Brain pericyte (primary cell): ENCODE data around the gene BANF2.
"Not testable (repeated sequence)": the region's sequence is repeated elsewhere in the genome, so short reads cannot be mapped to it uniquely, and the experiment has no call there.

Experiments used
- DNase-seq: peaks from one replicate; pipeline ENCODE4 v3.0.0-alpha.2; 2012; ENCODE audit warnings: low read depth, low spot score

BANF2 gene

DNA sequence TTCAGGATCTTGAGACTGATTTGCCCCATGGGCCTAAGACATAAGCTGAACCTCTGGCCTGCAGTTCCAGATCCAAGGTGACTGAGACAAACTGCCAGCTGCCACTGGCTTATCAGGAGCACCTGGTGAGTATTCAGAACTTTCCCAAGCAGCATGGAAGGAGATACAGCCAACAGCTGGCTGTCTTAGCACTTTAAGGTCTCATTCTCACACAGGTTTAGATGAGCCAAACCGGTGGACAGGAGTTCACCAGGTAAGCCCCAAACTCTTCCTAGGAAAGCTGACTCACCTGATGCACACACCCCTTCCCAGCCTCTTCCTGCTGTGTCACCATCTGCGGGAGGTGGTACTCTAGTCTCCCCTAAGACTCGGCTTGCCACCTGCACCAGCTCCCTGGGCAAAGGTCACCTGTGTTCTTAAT, at the start of gene BANF2:
Gene BANF2 (plus strand): TSS at position 36 of the 421 bp plus-strand sequence. CDS start 25,060 bp downstream, outside the sequence.
- DNase-seq: no peak

DNA sequence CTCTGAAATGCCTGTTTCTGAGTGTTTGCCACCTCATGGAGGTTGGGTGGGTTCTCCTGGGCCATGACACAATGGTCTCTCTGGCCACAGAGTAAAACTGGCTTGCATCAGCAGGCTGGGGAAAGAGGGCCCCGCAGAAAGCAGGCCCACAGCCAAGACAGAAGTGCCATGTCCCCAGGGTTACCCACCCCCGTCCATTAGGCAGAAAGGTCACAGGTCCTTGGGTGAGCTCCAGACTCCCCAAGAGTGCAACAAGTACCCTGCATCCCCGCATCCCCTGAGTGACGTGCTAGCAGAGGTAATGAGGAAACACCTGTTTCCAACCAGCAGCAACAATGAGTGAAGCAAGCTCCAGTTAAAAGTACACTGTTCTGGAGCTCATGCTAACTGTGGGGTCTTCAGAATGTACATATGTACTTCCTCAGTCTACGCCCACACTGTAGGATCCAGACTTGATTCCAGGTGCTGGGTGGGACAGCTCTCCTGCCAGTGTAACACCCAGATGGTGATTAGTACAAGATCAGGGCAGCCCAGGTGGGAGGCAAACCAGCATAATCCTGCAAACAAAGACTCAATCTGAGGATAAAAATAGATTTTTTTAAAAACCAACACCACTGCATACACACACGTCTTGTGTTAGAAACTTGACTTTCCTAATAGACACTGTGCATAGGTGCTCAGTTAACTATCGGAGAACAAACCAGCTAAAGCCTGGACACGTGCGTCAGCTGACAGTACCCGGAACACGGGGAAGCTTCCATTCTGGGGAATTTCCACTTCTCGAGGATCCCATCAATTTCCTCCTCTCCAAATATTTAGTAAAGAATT, 49.3 kb upstream of the BANF2 start:
- no peak for DNase-seq

DNA sequence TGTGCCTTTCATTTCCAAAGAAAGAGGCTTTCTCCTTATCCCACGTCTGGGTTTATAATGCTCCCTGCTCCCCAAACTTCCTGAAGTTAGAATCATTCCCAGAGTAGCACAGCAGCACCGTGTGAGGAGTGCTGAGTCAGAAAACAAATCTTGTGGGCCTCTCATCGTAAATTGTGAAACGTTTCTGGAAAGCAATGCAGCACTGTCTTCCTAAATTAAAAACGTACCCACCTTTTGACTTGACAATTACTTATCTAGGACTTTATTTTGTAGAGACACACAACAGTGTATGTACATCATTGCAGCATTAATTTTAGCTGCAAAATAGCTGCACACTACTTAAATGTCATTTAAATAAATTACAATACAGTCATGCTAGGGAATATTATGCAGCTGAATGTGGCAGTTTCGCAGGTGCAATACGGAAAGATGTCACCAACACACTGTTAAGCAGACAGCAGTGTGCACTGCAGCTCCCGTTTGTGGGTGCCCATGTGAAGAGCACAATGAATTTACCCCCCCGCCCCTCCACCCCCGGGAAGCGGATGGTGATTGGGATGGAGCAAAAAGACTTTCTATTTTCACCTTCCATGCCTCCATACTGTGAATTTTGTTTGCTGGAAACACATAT, 48.5 kb upstream of the BANF2 start:
- DNase-seq: no peak

DNA sequence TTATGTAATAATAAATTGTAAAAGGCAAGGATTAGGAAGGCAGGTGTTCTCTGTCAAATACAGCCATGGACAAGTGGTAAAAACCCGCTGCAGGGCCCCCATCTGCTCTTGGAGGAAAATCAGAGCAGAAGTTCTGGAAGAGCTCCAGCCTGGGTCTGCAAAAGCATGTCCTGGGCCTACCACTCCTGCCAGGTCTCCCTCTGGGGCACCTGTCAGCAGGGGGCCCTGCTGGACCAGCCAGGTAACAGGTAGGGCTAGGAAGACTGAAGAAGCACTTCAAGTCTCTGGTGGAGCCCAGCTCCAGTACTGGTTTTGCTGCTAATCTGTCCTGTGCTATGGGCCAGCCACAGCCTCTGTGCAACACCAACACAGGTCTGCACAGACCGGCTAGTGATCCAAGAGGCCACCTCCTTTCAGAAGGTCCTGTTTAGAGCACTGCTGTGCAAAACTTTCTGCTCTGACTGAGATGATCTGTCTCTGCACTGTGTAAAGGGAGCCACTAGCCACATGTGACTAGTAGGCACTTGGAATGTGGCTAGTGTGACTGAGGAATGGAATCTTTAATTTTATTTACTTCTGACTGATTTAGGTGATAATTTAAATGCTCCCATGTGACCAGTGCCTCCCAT, 47.9 kb upstream of the BANF2 start:
- DNase-seq: no peak

DNA sequence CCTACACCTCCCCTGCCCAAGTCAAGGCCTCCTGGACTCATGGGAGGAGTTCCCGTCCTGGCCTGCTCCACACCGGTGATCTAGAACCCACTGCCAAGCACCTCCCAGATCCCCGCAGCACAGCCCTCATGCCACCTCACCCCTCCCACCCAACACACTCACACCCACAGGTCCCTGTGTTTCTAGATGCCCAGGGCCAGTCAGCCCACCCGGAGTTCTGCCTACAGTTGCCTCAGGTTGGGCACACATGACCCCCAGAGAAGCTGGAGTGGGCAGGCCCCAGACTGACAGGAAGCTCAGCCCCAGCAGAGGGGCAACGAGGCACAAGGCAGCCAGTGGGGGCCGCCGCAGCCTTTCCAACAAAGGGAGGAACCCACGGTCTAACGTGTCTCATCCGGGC, 47.4 kb upstream of the BANF2 start:
- no peak for DNase-seq

DNA sequence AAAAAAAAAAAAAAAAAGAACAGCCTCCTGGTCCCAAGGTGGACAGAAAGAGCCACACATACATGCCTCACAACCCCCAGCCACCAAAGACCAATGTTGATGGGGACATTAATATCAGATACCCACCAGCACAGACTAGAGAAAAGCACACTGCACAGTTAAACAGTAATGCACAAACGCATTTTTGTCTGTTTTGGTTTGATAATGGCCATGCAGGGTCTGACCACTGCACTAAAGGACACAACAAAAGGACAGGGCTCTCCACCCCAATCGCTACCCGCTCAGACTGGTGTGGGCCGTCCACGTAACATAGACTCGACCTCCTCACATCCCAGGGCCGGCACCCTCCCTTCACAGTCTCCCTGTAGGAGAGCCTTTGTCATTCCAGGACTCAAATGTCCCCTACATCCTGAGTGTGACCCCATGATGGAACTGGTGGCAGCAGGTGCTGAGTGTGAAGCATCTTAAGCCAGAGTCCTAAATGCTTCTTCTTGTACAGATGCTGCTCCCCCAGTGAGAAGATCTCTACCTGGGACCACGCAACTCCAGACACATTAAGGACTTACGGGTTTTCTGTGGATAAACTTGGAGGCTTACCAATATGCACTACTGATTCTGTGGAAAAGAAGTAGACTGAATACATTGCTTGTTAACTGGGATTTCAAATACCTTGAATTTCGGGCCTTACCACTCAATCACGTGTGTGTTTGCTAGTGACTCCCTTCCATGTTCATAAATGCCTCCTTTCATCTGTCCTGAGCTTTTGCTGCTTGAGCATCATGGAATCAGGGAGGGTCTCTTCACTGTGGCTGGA, 45.7 kb upstream of the BANF2 start:
- DNase-seq: no peak

DNA sequence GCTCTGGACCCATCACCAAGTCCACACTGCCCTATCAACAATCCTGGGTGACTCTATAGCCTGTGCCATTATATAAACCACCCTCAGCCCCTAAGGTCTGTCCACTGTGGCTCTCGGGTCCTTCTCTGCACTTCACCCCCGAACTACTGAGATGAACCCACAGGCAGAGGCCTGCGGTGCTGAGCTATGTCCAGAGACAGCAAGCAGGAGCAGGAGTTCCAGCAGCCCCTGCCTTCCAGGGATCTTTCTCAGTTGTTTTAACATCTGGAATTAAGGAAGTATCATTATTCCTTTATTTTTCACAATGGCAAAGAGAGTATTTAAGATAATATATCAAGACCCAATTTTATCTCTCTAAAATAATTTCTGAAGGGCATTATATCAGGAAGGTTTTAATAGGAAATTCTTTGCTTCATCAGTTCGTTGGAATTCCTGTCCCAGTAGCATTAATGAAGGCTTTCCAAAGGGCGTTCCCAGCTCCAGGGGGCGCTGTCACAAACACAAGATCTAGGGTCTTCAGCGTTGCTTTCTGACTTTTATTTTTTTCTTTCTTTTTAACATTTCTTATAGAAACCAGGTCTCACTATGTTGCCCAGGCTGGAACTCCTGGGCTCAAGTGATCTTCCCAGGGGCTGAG, 45.0 kb upstream of the BANF2 start:
- DNase-seq: no peak

DNA sequence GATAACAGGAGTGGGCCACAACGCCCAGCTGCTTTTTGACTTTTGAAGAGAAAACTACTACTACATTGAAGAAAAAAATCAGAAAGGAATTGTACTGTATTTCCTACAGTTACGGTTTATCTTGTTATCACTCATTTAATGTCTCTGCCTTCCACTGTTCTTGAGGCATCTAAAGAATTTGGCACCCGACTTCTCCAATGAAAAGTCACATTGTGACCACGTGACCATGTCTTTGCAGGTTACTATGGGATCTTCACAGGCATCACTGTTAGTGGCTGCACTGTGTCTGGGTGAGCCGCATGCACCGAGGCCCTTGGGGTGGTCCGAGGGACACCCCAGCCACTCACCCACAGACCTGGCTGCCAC, 44.5 kb upstream of the BANF2 start:
- no peak for DNase-seq

DNA sequence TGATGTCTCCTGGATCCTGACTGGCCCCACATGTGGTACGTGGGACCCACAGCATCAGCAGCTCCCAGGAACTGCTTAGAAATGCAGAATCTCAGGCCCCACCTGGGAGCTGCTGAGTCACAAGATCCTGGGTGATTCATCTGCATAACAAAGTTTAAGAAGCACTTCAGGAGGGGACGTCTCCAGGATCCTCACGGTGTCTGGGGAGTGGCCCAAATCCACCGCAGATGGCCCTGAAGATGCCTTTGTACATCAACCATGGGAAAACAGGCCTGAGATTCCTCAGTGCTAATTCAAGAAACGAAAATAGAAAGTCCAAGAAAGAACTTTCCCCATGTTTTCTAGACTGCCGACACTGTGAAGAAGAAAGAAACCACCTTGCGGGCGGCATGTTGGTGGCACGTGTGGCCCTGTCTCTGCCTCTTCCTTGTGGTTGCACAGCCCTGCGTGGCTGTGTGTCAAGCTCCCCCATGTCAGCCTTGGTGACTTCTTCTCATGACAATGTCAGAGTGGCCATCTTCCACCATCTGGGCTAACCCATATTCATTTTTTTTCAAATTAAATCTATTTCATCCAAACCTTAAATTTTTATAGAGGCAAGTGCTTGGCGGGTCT, 43.8 kb upstream of the BANF2 start:
- DNase-seq: no peak

DNA sequence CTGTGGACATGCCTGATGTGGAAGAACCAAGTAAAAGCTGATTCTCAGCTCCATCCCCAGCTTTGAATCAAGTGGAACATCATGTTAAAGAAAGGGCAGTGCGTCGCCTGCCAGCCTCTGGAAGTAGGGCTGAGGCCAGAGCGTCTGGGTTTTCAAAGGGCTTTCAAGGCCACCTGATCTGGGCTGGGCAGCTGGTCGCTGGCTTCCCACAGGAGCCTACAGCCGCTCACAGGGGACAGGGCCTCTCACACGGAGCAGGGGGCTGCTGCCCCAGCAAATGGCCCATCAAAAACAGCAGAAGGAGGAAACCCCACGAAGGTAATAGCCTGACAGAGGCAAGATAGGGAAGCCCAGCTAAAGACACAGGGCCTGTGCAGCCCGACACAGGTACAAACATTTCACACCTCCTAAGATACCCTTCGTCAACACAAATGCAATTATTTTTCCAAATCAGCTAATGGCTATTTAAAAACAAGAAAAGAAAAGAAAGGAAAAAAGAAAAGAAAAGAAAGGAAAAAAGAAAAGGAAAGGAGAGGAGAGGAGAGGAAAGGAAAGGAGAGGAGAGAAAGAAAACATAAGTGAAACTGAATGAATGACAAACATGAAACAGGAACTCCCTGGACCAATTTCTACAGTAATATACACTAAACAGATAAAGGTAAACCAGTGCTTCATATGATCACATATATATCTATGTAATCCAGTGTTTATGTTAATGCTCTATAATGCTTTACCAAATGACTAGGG, 42.5 kb upstream of the BANF2 start:
- DNase-seq: no peak

DNA sequence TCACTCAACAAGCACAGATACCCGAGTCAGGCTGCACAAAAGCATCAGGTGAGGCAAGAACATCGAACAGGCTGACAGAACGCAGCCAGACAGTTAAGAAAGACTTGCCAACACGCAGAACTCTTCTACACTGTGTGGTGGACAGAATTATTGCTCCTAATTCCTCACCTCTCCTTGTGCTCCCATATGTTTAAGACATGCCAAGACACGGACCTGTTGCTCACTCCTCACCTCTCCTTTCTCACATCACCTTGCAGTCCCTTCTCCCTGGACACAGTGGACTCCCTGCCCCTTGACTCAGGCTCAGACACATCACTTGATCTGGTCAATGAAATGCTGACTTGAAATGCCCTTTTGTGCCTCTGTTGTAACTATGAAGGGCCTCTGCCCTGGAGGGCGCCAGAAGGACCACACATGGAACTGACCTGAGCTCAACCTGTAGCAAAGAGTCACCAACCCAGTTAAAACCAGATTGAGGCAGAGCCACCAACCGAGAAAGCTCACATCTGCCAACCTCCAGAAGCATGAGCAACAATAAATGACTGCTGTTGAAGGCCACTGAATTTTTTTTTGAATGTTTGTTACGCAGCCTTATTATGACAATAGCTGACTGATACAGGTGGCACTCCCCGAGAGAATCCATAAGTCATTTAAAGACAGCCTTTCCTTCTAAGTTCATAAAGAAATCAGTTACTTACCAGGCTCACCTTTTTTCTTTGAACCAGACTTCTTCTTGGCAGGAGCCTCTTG, 41.7 kb upstream of the BANF2 start:
- DNase-seq: no peak

DNA sequence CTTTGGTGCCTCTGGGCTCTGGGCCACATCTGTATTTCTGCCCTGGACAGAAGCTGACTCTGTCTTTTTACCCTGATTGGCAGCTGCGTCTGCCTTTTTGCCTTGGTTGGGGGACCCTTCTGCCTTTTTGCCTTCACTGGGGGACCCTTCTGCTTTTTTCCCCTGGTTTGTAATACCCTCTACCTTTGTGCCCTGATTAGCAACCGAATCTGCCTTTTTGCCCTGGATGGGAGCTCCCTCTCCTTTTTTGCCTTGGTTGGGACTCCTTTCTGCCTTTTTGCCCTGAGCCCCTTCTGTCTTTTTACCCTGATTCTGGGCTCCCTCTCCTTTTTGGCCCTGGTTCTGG, 41.1 kb upstream of the BANF2 start:
- DNase-seq: no peak

DNA sequence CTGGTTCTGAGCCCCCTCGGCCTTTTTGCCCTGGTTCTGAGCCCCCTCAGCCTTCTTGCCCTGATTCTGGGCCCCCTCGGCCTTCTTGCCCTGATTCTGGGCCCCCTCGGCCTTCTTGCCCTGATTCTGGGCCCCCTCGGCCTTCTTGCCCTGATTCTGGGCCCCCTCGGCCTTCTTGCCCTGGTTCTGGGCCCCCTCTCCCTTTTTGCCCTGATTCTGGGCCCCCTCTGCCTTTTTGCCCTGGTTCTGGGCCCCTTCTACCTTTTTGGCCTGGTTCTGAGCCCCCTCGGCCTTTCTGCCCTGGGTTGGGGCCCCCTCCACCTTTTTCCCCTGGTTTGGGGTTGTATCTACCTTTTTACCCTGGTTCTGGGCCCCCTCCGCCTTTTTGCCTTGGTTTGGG, 40.4 kb upstream of the BANF2 start:
- not testable (repeated sequence) for DNase-seq

DNA sequence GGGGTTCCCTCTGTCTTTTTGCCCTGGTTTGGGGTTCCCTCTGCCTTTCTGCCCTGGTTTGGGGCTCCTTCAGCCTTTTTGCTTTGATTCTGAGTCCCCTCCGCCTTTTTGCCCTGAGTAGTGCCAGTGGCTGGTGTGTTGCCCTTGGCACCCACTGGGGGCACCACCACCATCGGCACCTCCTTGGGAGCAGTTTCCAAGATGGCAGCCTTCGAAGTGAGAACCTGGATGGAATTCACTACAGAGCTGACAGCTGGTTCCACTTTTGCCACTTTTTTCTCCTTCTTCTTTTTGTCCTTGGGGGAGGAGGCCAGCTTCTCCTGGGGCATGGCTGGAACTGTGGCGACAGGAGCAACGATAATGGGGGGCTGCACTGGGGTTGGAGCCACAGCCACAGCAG, 40.0 kb upstream of the BANF2 start:
- DNase-seq: no peak

DNA sequence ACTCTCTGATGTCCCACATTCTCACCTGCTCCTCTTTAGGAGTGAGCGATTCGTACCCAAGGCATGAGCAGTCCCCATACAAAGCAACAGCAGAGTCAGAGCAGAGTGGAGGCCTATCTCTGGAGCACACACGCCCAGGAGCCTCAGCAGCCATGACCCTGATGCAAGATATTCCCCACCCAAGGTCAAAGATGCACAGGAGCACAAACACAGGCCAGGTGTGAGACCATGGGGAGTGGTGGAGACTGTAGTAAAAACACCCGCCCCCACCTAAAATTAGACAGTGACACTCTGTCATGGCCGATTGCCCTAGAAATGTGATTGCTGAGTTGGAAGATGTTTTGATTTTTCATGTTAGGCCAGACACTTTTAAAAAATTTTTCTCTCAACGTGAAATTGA, 39.1 kb upstream of the BANF2 start:
- DNase-seq: no peak

DNA sequence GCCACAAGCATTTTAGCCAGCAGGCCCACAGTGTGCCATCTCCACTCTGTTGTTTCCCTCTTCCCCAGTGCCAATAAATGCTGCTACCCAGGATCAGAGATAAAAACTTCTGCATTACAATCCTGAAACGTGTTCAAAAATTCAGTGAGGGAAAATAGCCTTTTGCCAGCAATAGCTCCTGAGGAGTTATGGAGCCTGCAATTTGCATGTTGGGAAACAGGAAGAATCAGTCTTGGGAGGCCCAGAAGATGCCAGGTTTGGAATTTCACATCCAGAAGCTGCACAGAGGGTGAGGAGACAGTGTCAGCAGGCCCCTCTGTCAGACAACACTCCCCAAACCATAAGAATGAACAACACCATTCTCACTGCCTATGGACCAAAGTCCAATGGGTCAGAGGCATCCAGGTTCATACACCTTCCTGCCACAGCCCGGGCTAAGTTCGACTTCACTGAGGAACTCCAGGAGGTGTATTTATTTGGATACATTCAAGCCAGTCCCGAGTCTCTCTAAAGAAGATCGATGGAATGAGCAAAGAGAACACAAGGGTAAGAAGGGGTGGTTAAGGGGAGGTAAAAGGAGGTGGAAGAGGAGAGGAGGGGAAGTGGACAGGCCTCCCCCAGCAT, 38.5 kb upstream of the BANF2 start:
- no peak for DNase-seq

DNA sequence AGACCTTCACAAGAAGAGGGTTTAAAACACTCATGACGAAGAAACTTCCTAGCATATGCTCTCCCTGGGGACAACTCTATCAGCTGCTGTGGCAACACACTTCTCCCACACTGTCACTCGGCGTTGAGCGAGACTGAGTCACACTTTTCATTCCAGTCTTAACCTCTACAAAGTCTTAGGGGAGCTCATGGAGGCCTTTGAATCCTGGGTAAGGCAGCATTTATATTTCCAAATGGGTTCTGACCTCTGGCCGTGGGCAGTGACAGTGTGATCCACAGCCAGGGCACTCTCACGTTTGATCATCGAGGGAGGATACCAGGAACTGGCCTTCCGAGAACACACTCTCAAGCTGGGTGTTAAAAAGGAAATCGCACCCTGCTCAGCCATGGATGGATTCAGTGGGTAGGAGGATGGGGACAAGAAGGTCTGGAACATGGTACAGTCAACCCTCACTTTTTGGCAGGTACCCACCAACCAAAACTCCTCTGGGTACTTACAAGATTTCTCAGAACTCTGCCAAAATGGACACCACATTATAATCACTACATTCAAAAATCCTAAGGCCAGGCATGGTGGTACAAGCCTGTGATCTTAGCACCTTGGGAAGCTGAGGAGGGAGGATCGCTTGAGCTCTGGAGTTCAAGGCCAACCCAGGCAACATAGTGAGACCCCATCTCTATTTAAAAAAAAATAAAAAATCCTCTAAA, 37.3 kb upstream of the BANF2 start:
- no peak for DNase-seq

DNA sequence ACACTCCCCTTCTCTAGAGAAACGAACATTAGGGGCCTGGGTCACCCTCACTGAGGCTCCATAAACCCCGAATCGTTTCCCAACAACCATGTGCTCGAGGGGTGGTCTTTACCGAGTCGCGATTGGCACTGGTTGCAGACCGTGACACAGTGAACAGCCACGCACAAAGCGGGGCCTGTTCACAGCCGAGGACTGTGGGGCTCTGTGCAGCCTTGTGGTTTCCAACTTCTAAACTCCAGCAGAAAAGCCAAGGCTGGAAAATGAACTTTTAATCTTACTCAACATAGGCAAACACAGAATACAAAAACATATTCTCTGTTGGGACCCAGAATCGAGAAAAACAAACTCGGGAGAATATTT, 36.7 kb upstream of the BANF2 start:
- no peak for DNase-seq

DNA sequence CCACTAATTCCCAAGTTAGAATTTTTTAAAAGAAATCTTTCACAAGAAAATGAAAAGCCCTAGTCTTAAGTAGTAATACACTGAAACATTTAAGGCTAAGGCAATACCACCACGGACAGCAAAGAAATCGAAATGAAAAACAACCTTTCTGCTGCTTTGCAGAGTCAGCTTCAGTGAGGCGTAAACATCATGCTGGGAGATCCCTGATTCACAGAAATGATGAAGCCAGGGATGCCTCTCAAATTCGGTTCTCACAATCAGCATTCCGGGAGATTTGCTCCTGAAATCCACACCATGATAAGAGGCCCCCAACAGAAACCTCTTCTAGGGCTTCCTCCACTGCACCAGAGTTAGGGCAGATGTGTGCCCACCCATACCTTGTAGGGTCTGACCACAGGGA, 36.3 kb upstream of the BANF2 start:
- no peak for DNase-seq
